GM23248 (cell line): ENCODE results near the gene CTRL. TPM values are rescaled to one million over a fixed set of nuclear protein-coding genes. Genes with fewer than 3 reads are reported as not detected.

Source experiments
- DNase-seq: peaks from one replicate; pipeline ENCODE4 v3.0.0-alpha.2; 2015
- H2AFZ ChIP-seq: fragments of 200-600 bp; sonication (generic); 2 replicates; pipeline ENCODE4 v1.6.1; 2016; ENCODE audit warnings: antibody characterized with exemption
- H3F3A ChIP-seq: fragments of 200-600 bp; sonication (generic); 2 replicates; pipeline ENCODE4 v1.6.1; 2016; ENCODE audit warnings: mild to moderate bottlenecking, antibody characterized with exemption, mixed run types; ENCODE audit not compliant: insufficient read depth
- H3K27ac ChIP-seq: fragments of 200-600 bp; sonication (generic); 2 replicates; pipeline ENCODE4 v1.5.1; 2016; ENCODE audit warnings: mild to moderate bottlenecking
- H3K27me3 ChIP-seq: fragments of 200-600 bp; sonication (generic); replicated peaks from 2 replicates; pipeline ENCODE4 v1.6.1; 2016; ENCODE audit warnings: mild to moderate bottlenecking; ENCODE audit not compliant: insufficient read depth
- H3K36me3 ChIP-seq: fragments of 200-600 bp; sonication (generic); 2 replicates; pipeline ENCODE4 v1.6.1; 2016; ENCODE audit warnings: low read depth, mild to moderate bottlenecking
- H3K4me1 ChIP-seq: fragments of 200-600 bp; sonication (generic); 2 replicates; pipeline ENCODE4 v1.6.1; 2016; ENCODE audit warnings: mild to moderate bottlenecking; ENCODE audit not compliant: insufficient read depth
- H3K4me2 ChIP-seq: fragments of 200-600 bp; sonication (generic); one replicate; pipeline ENCODE4 v1.6.1; 2016; ENCODE audit warnings: mild to moderate bottlenecking; ENCODE audit not compliant: unreplicated experiment
- H3K4me3 ChIP-seq: fragments of 200-600 bp; sonication (generic); 2 replicates; pipeline ENCODE4 v1.5.1; 2016; ENCODE audit warnings: mild to moderate bottlenecking
- H3K79me2 ChIP-seq: fragments of 200-600 bp; sonication (generic); 2 replicates; pipeline ENCODE4 v1.6.1; 2016; ENCODE audit warnings: mild to moderate bottlenecking; ENCODE audit not compliant: insufficient read depth
- H3K9ac ChIP-seq: fragments of 200-600 bp; sonication (generic); 2 replicates; pipeline ENCODE4 v1.6.1; 2016; ENCODE audit warnings: mild to moderate bottlenecking
- H3K9me2 ChIP-seq: fragments of 200-600 bp; sonication (generic); 2 replicates; pipeline ENCODE4 v1.6.1; 2016; ENCODE audit warnings: mixed run types, mild to moderate bottlenecking, moderate library complexity; ENCODE audit not compliant: insufficient read depth
- H3K9me3 ChIP-seq: fragments of 200-600 bp; sonication (generic); one replicate; pipeline ENCODE4 v1.6.1; 2017; ENCODE audit warnings: low read depth
- H4K20me1 ChIP-seq: fragments of 200-600 bp; sonication (generic); 2 replicates; pipeline ENCODE4 v1.6.0; 2016; ENCODE audit not compliant: insufficient read depth
- EZH2 ChIP-seq: fragments of 200-600 bp; sonication (generic); IDR thresholded peaks from 2 replicates; pipeline ENCODE4 v1.6.1; 2018; ENCODE audit warnings: antibody characterized with exemption, mild to moderate bottlenecking; ENCODE audit not compliant: insufficient read depth, poor library complexity, severe bottlenecking
- EZH2phosphoT487 ChIP-seq: fragments of 200-600 bp; sonication (generic); IDR thresholded peaks from 2 replicates; pipeline ENCODE4 v1.6.1; 2018; ENCODE audit warnings: antibody characterized with exemption, moderate library complexity, mild to moderate bottlenecking, low read depth; ENCODE audit not compliant: insufficient read depth
- WGBS, 2 experiments: methylation state at CpG; one replicate each; pipeline ENCODE4 v1.1.6; 2015 to 2017; ENCODE audit warnings: low lambda C conversion rate in 2 of 2, low coverage in 1 of 2; ENCODE audit errors: missing lambda C conversion rate in 2 of 2; 5-methylcytosine and 5-hydroxymethylcytosine counted together
- in situ Hi-C: fragments of 300-500 bp; cut with MboI; formaldehyde crosslinking; loops from 2 replicates; pipeline ENCODE4 v1.15.0; 2020
- polyA plus RNA-seq: library from polyadenylated mRNA; unstranded; fragments of >200 nt; fragmentation: Nextera tagmentation; extraction: Ambion mirVana; gene quantifications from 2 replicates; pipeline ENCODE4 v1.2.1, GENCODE V29; 2016
- total RNA-seq: library from RNA; depleted of rRNA; stranded (reverse); fragments of >200 nt; shearing (Covaris generic); gene quantifications from 2 replicates; pipeline ENCODE4 v1.2.3, GENCODE V29; 2014

CTRL gene
- total and polyA plus RNA-seq, 2 experiments from 2014 or later = 3.8 TPM; not detected in 1

GRCh38 chr16:67922221-67922620 is 9.4 kb downstream of the CTRL start:
- in situ Hi-C loops = loop anchor here (10.0 kb wide), 1 partner anchor 107 kb away; no protein-coding TSS in a partner anchor
- no peak overlapping the region for H3K27ac ChIP-seq

GRCh38 chr16:67919622-67920221 is 11.9 kb downstream of the CTRL start:
- H4K20me1 ChIP-seq = peaks cover 16% of the 10 kb centered on the region; the same call in 1 of the 2 replicates
- H3K4me3 ChIP-seq = no peak overlapping the region
- no peak overlapping the region for H3K27ac ChIP-seq
- no peaks in the 10 kb centered on the region for H3K9me3 ChIP-seq
- TF ChIP-seq EZH2phosphoT487 = no peak
- no peak for TF ChIP-seq EZH2
- H3K79me2 ChIP-seq = peaks cover 60% of the 10 kb centered on the region
- H3K27me3 ChIP-seq = no peaks in the 10 kb centered on the region
- H3K9me2 ChIP-seq = no peaks in the 10 kb centered on the region
- DNase-seq = peak; percentile 52
- H3K9ac ChIP-seq = no peak overlapping the region
- WGBS, 2 experiments = 51 to 56% methylated on average over 6 of the region's 6 CpGs
- in situ Hi-C loops = loop anchor here (10.0 kb wide), 1 partner anchor 105 kb away; no protein-coding TSS in a partner anchor
- peaks cover 29% of the 10 kb centered on the region for H3F3A ChIP-seq
- H3K4me1 ChIP-seq = peaks cover 15% of the 10 kb centered on the region
- no peaks in the 10 kb centered on the region for H3K36me3 ChIP-seq
- no peak overlapping the region for H2AFZ ChIP-seq
- H3K4me2 ChIP-seq = no peak overlapping the region

More at GRCh38 chr16:67922221-67922620, 9.4 kb downstream of the CTRL start:
- Histone ChIP-seq H3K9me2 (no peaks in the 10 kb centered on the region), H3K79me2 (peaks cover 51% of the 10 kb centered on the region), H3K4me1 (peaks cover 11% of the 10 kb centered on the region), H3F3A (peaks cover 12% of the 10 kb centered on the region), H3K9me3 (no peaks in the 10 kb centered on the region), H3K4me3 (no peak overlapping the region), H4K20me1 (peaks cover 16% of the 10 kb centered on the region; the same call in 1 of the 2 replicates), H3K27me3 (no peaks in the 10 kb centered on the region), H3K36me3 (no peaks in the 10 kb centered on the region), H2AFZ (no peak overlapping the region), H3K9ac (no peak overlapping the region), H3K4me2 (no peak overlapping the region)
- 86 to 91% methylated on average over 5 of the region's 5 CpGs for WGBS, 2 experiments
- TF ChIP-seq EZH2phosphoT487 = no peak
- no peak for TF ChIP-seq EZH2
- DNase-seq = no peak

GRCh38 chr16:67917852-67918236 is 13.8 kb downstream of the CTRL start:
- Histone ChIP-seq H3K27ac (peak overlapping the region; percentile 68), H3K9me3 (no peaks in the 10 kb centered on the region)

GRCh38 chr16:67917140-67917851 is 14.4 kb downstream of the CTRL start:
- Histone ChIP-seq H3K4me3 (no peak overlapping the region), H3K4me2 (peak overlapping the region; percentile 42), H3K9me3 (no peaks in the 10 kb centered on the region), H3K79me2 (peaks cover 70% of the 10 kb centered on the region), H3K27ac (peak overlapping the region; percentile 68), H3K4me1 (peaks cover 15% of the 10 kb centered on the region), H4K20me1 (peaks cover 16% of the 10 kb centered on the region; the same call in 1 of the 2 replicates), H3K9ac (peak overlapping the region; percentile 21), H3K9me2 (no peaks in the 10 kb centered on the region), H3K36me3 (no peaks in the 10 kb centered on the region), H3K27me3 (no peaks in the 10 kb centered on the region), H3F3A (peaks cover 29% of the 10 kb centered on the region), H2AFZ (no peak overlapping the region)
- in situ Hi-C loops = no loop called here
- TF ChIP-seq EZH2phosphoT487 (no peak), EZH2 (no peak)
- 20 to 22% methylated on average over 6 of the region's 6 CpGs for WGBS, 2 experiments
- peak; percentile 52 for DNase-seq

More at GRCh38 chr16:67917852-67918236, 13.8 kb downstream of the CTRL start:
- H2AFZ ChIP-seq = no peak overlapping the region
- peak overlapping the region; percentile 21 for H3K9ac ChIP-seq
- no peaks in the 10 kb centered on the region for H3K27me3 ChIP-seq
- no peaks in the 10 kb centered on the region for H3K9me2 ChIP-seq
- H3F3A ChIP-seq = peaks cover 29% of the 10 kb centered on the region
- H3K4me2 ChIP-seq = peak overlapping the region; percentile 42
- H3K4me3 ChIP-seq = no peak overlapping the region
- in situ Hi-C loops = no loop called here
- TF ChIP-seq EZH2 (no peak), EZH2phosphoT487 (no peak)
- H4K20me1 ChIP-seq = peaks cover 16% of the 10 kb centered on the region; the same call in 1 of the 2 replicates
- H3K79me2 ChIP-seq = peaks cover 70% of the 10 kb centered on the region
- no peaks in the 10 kb centered on the region for H3K36me3 ChIP-seq
- peak; percentile 97 for DNase-seq
- 28 to 31% methylated on average over 4 of the region's 4 CpGs for WGBS, 2 experiments
- H3K4me1 ChIP-seq = peaks cover 15% of the 10 kb centered on the region
